IPS-NIHi11 (cell line): ENCODE results near the gene ATG2A.

Experiments used
- DNase-seq: peaks from one replicate; pipeline ENCODE4 v3.0.0; 2012; ENCODE audit warnings: mixed read lengths, low spot score

ATG2A gene

DNA sequence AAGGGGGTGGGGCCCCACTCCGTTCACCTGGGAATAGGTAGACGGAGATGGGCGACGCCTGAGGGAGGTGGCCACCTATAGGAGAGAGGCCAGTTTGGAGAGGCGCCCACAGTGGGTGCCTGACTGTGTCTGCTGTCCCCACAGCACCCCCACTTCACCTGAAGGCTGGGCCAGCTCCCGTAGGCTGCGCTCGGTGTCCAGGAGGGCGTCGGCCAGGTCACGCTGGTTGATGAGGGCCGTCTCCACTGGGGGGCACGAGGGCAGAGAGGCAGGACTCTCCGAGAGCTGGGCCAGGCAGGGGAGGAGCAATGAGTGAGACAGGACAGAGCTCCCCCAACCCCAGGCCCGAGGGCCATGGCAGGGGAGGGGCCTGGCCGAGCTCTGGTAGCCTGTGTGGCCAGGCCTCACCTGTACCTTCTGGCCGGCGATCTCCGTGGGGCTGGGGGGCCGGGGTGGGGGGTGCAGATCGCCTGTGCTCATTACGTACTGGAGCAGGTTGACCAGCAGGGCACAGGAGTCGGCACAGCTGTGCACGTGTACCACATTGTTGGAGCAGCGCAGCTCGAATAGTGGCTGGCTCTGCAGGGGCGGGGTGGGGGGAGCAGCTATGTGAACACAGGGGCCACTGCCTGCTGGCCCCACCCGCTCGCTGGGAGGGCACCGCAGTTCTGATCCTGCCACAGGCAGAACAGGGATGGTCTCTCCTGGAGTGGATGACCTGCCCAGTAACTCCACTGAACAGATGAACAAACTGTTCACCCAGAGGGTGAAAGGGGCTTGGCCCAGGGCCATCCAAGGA, 14.7 kb downstream of the ATG2A start:
- DNase-seq, result no peak

DNA sequence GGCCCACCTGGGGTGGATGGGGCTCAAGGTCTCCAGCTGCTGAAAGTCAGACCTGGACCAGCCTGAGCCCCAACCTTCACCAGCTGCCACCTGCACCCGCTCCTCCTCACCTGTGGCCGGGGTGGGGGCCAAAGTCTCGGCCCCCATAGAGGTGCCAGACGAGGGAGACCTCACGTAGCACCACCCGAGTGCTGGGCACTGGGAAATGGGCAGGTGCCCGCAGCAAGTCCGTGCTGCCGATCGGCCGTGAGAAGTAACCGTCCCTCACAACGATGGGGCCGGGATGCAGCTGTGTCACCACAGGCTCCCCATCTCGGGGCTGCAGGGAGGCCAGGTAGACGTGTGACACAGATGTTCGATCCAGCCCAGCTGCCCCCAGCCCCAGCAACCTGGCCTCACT, 16.2 kb downstream of the ATG2A start:
- no peak for DNase-seq

GRCh38 chr11:64900263-64900678, 16.7 kb downstream of the ATG2A start:
- DNase-seq, result no peak

DNA sequence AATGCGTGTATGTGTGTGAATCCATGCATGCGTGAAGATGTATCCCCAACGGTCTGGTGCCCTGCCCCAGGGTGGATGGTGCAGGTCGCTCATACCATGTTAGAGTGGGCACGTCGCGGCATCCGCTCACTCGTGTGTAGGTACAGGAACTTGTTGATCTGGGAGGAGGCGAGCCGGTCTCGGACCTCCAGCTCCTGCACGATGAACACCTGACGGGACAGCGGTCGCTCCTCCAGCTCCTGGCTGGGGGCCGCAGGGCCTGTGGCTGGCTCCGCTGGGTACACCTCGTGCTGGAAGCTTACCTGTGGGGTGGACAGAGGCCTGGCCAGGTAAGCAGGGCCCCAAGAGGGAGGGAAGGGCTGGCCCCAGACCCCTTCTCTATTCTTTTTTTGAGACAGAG, 18.5 kb downstream of the ATG2A start:
- no peak for DNase-seq

DNA sequence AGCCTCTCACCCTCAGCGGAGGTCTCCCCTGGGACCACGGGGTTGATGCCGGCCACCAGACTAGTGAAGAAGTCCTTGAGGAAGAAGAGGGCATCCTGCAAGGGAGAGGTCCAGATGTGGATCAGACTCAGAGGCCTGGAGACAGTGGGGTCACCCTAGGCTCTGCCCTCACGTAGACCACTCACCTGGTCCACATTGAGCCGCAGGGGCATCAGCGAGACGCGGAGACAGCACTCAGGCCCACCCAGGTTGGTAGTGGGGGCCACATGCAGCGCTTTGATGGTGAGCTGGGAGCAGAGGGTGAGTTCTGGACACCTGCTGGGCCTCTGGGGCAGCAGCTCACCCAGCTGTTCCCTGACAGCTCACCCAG, 18.9 kb downstream of the ATG2A start:
- no peak for DNase-seq

GRCh38 chr11:64897381-64898075, 19.5 kb downstream of the ATG2A start:
- no peak for DNase-seq

- DNase-seq, result no peak
Observed at GRCh38 chr11:64896448-64897022, 20.5 kb downstream of the ATG2A start.

DNA sequence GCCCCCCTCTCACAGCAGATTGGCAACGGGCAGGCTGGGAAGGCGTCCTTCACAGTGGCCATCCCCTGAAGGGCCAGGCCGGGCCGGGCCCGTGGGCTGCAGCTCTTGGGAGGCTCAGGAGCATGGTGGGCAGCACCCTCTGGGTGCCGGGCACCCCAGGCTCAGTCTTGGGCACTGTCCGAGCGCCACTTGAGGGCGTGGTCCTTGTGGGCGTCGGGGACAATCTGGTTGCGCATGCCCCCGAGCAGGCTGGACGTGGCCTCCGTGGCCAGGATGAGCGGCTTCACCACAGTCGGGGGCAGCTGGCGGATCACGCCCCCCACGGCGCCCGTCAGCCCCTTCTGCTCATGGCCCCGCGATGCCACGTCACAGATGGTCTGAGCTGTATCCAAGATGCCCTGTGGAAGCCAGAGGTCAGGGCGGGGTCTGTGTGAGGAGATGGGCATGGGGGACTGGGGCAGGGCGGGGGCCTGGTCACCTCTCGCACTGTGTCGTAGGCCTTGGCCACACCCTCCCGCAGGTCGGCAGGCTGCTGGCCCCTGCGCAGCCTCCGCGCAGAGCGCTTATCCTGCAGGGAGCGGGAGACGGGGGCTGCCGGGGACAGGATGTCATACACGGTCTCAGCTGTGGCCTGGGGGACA, 22.1 kb downstream of the ATG2A start:
- DNase-seq, result no peak

DNA sequence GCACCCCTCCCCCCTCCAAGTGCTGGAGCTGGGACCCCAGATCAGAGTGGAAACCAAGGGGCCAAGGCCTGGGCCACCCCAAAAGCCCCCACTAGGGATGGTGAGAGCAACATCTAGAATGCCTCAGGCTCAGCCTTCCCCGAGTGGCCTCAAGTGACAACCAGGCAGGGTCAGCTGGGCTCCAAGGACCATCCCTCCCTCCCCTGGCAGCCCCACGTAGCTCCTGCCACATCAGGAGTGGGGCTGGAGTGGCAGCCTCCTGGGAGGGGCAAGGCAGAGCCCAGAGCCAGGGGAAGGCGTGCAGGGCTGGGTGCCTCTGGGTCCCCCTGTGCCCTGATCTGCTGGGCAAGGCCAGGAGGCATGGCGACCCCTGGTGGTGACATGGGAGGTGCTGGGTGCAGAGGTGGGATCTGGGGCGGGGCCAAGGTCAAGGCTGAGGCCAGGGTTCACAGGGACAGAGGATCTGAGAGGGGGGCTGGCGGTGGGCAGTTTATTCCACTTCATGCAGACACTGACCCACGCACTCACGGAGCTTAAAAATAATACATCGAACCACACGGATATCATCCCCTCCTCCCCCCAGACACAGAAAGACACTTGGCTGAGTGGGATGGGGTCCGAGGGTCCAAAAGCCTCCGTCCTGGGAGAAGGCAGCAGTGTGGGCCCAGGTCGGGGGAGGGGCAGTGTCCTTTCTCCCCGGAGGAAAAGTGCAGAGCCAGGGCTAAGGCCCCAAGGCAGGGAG, 22.8 kb downstream of the ATG2A start:
- peak; percentile 94 for DNase-seq

GRCh38 chr11:64893194-64894069, 23.6 kb downstream of the ATG2A start:
- no peak for DNase-seq

GRCh38 chr11:64892838-64893193, 24.2 kb downstream of the ATG2A start:
- no peak for DNase-seq

- DNase-seq, result no peak
Observed at GRCh38 chr11:64892411-64892831, 24.6 kb downstream of the ATG2A start.

DNA sequence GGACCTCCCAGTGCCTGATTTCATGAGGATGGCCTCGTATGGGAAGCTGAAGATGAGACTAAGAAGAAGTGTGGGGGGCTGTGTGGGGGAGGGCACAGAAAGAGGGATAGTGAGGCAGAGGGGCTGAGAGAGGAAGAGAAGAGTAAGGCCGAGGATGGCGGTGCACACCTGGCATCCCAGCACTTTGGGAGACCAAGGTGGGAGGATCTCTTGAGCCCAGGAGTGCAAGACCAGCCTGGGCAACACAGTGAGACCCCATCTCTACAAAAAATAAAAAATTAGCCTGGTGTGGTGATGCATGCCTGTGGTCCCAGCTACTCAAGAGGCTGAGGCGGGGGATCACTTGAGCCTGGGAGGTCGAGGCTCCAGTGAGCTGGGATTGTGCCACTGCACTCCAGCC, 25.1 kb downstream of the ATG2A start:
- DNase-seq, result no peak

DNA sequence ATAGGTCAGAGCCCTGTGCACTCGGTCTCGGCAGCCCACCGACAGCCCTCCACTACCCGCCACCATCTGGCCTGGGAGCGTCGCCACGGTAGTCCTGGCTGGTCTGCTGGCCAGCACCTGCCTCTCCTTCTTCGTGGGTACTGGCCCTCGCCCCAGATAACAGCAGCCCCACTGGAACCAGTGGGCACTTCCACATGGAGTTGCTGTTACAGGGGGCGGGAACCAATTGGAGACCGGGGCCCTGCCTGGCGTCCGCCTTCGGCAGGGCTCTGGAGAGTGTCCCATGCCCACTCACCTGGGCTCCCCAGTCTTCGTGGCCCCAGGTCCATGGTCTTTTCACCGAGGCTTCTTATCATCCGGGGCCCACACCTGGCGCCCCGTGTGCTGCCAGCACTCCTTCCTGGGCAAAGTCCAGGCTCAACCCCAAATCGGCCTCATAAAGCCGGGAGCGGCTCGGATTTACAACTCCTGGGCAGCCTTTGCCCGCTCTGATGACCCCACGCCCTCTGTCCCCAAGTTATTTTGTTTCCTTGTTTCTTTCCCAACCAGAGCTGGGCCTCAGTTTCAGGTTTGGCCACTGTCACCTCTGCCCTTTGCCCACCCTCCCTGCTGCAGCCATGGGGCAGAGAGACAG, 25.7 kb downstream of the ATG2A start:
- no peak for DNase-seq

DNA sequence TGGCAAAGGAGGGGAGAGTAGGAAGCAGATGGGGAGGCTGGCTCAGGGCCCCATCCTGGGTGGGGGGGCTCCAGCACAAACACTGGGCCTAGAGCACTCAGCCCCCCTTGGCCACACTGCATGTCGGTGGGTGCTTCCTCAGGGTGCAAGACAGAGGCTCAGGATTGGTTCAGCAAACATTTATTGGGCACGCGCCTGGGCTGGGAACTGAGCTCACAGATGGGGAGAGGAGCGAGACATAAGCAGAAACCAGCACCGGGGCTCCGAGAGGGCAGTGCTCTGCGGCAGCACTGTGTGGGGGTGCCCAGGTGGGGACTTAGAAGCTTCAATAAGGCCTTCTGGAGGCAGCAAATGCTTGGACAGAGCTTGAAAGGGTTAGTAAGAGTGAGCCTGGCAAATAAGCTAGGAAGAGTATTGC, 26.5 kb downstream of the ATG2A start:
- no peak for DNase-seq

- no peak for DNase-seq
Observed at GRCh38 chr11:64888729-64889511, 28.1 kb downstream of the ATG2A start.

- DNase-seq, result no peak
Observed at GRCh38 chr11:64888406-64888728, 28.6 kb downstream of the ATG2A start.

DNA sequence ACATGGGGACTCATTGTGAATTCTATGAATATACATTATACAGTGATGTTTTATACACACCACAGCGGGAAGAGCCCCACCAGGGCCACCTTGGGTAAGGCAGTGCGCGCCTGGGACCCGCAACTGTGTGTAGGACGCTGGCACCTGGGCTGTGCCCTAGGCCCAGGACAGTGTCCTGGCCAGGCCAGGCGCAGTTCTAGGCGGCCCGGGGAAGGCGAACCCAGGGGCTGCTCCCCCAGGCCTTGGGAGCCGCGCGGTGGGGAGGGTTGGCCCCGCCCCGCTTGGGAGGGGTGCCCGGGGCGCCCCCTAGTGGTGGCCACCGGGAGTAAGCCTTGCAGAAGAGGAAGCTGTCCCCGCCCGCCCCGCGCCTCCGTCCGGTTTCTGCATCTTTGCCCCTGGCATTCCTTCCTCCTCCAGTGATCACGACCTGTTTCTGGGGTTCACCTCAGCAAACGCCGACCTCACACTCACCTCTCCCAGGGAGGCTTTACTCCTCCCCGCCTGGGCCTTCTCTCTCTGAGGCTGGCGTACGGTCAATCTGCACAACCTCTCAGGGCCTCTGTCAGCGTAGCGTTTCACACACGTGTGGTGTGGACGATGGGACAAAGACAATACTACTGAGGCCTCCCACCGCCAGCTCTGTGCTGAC, 29.1 kb downstream of the ATG2A start:
- peak; percentile 95 for DNase-seq

DNA sequence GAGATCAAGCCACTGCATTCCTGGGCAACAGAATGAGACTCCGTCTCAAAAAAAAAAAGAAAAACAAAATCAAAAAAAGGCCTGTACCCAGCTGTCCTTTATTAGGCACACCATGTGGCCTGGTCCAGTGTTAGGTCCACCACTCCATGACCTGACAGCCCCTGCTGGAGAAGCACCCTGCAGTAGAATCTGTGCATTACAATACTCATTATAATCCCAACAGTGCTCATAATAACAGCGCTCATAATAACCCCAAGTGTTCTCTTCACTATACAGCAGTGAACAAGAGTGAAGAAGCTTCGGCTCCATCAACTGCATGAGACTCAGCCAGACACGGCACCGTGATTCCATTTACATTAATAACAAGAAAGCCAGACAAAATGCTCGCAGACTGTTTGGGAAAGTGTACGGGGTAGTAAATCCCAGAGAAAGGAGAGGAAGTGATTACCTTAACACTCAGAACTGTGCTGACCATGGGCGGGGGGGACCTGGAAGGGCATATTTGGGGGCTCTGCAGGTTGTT, 29.7 kb downstream of the ATG2A start:
- no peak for DNase-seq
